Renal cortical epithelial cell (primary cell): ENCODE results near the gene JMJD4. TPM values are rescaled to one million over a fixed set of nuclear protein-coding genes. Genes with fewer than 3 reads are reported as not detected.

ENCODE experiments used
- DNase-seq: peaks from one replicate; pipeline ENCODE4 v3.0.0-alpha.2; 2011; ENCODE audit warnings: low read depth
- total RNA-seq: library from RNA; depleted of rRNA; stranded (reverse); fragments of >200 nt; gene quantifications from 2 replicates; pipeline ENCODE4 v1.2.3, GENCODE V29; 2014

JMJD4 gene
- total RNA-seq, 1 donor from 2014 or later = 22.2 TPM

DNA sequence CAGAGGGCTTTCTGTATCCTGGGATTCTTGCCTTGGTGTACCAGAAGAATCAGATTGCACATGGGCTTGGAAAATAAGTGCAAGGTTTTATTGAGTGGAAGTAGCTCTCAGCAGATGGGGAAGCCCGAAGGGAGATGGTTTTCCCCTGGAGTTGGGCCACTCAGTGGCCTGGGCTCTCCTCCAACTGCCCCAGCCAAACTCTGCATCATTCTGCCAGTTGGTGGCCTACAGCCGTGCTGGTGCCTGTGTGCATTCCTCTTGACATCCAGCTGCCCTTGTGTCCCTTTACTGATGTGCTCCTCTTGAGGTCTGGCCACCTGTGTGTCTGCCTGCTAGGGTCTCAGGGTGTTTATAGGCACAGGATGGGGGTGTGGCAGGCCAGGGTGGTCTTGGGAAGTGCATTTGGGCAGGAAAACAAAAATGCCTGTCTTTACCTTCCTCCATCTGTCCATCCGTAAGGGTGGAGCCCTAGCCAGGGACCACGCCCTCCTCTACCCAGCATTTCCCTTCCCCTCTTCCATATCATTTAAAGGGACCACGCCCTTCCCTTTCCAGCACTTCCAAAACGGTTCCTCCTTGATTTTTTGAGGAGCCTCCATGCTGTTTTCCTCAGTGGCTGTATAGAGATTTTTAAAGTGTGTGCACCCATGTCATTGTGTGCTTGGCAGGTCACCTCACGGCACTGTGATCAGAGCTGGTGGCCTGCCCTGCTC lies 19.1 kb upstream of the JMJD4 start:
- no peak for DNase-seq

GRCh38 chr1:227749916-227750710 lies 15.0 kb upstream of the JMJD4 start:
- no peak for DNase-seq

GRCh38 chr1:227749225-227749624 lies 14.1 kb upstream of the JMJD4 start:
- no peak for DNase-seq

- no peak for DNase-seq
Observed at GRCh38 chr1:227748496-227749182, 13.5 kb upstream of the JMJD4 start.

DNA sequence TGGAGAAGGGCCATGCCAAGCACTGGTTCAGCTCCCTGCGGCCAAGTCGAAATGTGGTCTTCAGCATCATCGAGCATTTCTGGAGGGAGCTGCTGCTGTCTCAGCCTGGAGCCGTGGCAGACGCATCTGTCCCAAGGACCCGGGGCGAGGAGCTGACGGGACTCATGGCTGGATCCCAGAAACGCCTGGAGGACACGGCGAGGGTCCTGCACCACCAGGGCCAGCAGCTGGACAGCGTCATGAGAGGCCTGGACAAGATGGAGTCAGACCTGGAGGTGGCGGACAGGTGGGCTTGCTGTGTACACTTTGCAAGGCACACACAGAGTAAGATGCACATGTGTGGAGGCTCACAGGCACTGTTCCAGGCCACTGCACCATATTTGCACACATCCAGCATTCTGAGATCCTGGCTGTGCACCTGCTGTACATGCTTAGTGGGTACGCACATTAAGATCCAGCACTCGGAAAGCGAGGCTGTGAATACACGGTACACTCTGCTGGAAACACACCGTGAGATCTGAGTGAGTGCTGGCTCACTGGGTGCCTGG lies 12.9 kb upstream of the JMJD4 start:
- no peak for DNase-seq

- DNase-seq = no peak
Observed at GRCh38 chr1:227747382-227747781, 12.3 kb upstream of the JMJD4 start.

DNA sequence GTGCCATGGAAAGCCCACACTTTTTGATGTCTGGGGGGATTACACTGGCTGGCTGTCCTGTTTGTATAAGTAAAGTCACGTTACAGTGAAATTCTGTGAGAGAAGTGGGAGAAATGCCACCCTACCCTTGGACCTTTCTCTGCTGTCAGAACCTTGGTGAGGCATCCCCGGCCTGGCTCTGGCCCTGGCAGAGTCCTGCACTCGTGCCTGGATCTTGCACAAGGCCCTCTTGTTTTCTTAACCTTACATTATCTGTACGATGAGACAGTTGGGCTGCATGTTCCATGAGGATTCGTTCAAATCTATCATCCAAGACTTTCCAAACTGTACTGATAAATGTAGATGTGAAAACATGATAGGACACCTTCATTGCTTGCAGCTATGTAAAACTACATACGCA lies 11.6 kb upstream of the JMJD4 start:
- DNase-seq = no peak

DNA sequence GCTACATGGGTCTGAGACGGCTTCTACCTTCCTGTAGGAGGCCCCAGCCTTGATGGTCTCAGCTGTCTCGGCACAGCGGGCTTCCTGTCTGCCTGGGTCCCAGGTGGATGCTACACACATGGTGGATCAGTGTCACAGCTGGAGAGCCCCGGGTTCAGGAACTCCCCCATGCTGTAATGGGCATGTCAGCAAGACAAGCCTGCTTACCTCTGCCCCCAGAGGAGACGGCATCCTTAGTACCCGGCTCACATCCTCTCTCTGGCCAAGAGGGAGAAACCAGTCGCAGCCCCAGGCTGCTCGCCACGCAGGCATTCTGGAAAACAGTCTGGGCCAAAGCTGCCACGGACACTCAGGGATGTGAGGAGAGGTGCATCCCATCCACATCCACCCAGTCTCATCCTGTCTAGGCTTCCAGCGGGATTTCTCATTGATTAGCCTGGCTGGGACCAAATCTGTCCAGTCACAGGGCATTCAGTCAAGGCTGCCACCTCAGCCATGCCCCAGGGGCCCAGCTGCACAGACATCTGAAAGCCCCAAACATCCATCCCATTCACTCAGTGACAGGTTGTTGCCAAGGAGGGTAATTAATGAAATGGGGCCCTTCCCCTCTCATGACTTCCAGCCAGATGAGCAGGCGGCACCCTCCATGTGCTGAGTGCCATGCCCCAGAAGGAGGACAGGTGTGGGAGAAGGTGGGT lies 10.6 kb upstream of the JMJD4 start:
- no peak for DNase-seq

- DNase-seq = no peak
Observed at GRCh38 chr1:227744668-227745067, 9.6 kb upstream of the JMJD4 start.

- no peak for DNase-seq
Observed at GRCh38 chr1:227742738-227743715, 7.9 kb upstream of the JMJD4 start.

- DNase-seq = no peak
Observed at GRCh38 chr1:227741166-227741870, 6.2 kb upstream of the JMJD4 start.

DNA sequence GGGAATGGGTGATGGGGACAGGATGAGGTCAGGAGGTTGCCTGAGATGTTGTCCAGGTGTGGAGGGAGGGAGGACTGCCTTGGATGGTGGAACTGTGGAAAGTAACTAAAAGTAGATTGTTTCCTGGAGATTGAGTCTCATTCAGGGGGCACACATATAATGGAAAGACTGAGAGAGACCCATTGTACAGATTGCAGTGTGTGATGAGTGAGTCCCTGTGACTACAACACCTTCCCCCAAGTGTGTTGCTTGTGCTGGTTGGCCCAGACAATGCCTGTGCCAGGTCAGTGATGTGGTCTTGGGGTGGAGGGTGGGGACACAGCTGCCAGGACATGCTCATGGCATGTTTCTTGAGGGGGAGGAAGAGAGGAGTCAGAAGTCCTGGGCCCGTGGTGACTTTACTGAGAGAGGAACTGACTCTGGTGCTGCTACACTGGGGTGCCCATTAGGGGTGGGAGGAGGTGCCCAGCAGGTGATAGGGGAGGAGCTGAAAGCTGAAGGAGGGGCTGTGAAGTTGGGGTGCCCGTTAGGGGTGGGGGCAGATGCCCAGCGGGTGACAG lies 5.4 kb upstream of the JMJD4 start:
- DNase-seq = no peak

DNA sequence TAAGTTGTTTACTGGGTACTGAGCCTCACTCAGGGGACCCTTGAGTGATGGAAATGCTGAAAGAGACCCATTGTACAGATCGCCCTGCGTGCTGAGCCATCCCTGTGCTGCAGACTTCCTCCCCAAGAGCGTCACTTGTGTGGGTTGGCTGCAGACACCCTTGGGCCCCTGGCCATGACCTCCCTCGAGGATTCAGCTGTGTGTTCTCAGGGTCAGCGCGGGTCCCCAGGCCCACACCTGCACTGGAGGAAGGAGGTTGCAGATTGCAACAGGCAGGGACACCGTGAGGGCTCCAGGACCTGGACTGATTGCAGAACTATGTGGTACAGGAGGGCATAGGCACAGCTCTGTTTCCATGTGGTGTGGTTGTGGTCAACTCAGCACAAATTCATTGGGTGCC lies 4.5 kb upstream of the JMJD4 start:
- DNase-seq = no peak

GRCh38 chr1:227738820-227739219 lies 3.7 kb upstream of the JMJD4 start:
- DNase-seq = no peak

DNA sequence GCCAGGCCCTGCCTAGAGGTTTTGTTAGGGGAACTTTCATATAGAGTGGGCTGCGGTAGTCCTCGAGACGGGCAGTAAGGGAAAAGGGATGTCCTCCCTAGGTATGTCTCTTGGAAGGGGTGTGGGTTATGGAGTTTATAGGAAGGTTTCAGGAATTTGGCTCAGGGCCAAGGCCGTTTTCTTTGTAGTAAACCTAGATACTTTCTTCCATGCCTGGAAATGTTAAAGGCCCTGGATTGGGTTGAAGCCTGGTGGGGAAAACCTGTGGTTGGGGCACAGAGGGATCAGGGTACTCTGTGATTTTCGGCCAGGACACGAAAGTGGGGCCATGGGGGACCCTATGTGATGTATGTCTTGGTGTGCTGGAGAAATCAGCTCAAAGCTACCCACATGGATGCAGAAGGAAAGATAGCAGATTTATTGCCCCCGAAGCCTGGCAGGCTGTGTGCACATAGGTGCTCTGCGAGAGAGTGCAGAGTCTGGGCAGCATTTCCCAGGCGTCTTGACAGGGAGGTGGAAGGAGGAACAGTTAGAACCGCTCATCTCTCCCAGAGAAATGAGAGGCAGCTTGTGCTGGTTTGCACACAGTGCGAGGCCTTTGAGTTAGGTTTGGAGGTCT lies 1.8 kb upstream of the JMJD4 start:
- DNase-seq = no peak

DNA sequence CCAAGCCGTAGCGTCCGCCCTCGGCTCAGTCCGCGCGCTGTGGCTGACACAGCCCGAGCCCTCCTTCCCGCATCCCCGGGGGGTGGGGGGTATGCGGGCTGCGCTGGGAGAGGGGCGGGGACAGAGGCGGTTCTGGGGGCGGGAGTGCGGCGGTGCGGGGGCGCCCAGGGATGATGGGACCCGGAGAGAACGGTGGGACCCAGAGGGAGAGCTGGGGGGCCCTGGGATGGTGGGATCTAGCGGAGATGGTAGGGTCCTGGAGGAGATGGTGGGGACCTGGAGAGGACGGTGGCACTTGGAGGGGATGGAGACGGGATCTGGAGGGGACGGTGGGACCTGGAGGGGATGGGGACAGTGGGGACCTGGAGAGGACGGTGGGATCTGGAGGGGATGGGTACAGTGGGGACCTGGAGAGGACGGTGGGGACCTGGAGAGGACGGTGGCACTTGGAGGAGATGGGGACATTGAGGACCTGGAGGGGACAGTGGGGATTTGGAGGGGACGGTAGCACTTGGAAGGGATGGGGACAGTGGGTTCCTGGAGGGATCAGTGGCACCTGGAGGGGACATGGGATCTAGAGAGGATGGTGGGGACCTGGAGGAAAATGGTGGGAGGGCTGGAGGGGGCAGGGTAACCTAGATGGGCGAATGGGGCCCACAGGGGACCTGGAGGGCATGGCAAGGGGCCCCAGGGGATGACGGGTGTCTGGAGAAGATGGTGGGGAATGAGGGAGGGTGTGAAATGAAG lies 610 bp upstream of the JMJD4 start:
- no peak for DNase-seq

- no peak for DNase-seq
Observed at GRCh38 chr1:227734546-227734855, 601 bp downstream of the JMJD4 start.

DNA sequence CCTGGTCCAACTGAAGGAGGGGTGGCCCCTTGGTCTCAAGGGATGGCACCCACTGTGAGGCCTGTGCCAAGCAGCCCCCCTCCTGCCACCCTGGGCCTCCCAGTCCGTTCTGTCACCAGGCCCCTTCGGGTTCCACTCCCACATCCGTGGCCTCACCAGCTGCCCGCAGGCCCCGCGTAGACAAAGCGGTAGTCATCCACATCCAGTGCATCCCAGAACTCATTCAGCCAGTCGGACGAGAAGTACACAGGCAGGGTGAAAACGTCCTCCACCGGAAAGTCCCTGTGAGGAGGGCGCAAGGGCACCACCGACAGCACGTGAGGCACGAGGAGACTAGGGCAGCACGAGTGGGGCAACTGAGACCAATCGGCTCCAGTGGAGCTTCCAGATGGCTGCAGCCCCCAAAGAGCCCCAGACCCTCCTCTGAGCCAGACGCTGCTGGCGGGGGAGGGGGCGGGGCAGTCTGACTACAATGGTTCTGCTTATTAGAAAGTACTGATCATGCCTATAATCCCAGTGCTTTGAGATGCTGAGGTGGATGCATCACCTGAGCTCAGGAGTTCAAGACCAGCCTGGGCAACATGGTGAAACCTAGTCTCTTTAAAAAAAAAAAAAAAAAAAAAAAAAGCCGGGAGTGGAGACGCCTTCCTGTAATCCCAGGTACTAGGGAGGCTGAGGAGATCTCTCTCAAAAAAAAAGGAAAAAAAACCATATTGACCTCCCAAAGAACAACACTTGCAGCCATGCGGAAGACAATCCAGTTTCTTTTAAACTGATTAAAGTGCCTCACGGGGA lies 1.2 kb downstream of the JMJD4 start:
- no peak for DNase-seq
